SW 1271 (cell line): Measurements from ENCODE around the gene ID2.
A peak's percentile ranks its signal among the peaks of the same experiment; 100 is the strongest.

Source experiments
- DNase-seq, 2 experiments: peaks; one replicate each; lab custom pipeline; 2025; lab: John Stamatoyannopoulos, UW

Gene ID2

GRCh38 chr2:8648441-8649213 is 33.2 kb upstream of the ID2 start:
- no peak for DNase-seq

- no peak for DNase-seq
Observed at GRCh38 chr2:8649718-8650117, 32.1 kb upstream of the ID2 start.

- no peak for DNase-seq
Observed at GRCh38 chr2:8650256-8650655, 31.6 kb upstream of the ID2 start.

GRCh38 chr2:8652774-8653426 is 29.0 kb upstream of the ID2 start:
- no peak for DNase-seq

- DNase-seq: no peak
Observed at GRCh38 chr2:8653485-8653884, 28.4 kb upstream of the ID2 start.

GRCh38 chr2:8654041-8654440 is 27.8 kb upstream of the ID2 start:
- no peak for DNase-seq

- no peak for DNase-seq
Observed at GRCh38 chr2:8654483-8654882, 27.4 kb upstream of the ID2 start.

GRCh38 chr2:8656160-8656641 is 25.7 kb upstream of the ID2 start:
- no peak for DNase-seq

- DNase-seq: no peak
Observed at GRCh38 chr2:8656811-8657210, 25.0 kb upstream of the ID2 start.

GRCh38 chr2:8657423-8658062 is 24.3 kb upstream of the ID2 start:
- no peak for DNase-seq

GRCh38 chr2:8658064-8658862 is 23.6 kb upstream of the ID2 start:
- DNase-seq: no peak

GRCh38 chr2:8659092-8659734 is 22.6 kb upstream of the ID2 start:
- DNase-seq: no peak

GRCh38 chr2:8659735-8660492 is 21.9 kb upstream of the ID2 start:
- DNase-seq: no peak

- no peak for DNase-seq
Observed at GRCh38 chr2:8661235-8661634, 20.6 kb upstream of the ID2 start.

- no peak for DNase-seq
Observed at GRCh38 chr2:8661736-8662135, 20.1 kb upstream of the ID2 start.

GRCh38 chr2:8662239-8662879 is 19.5 kb upstream of the ID2 start:
- peak in 1 of 2 experiments; percentile 43 for DNase-seq

- DNase-seq: no peak
Observed at GRCh38 chr2:8663997-8664396, 17.9 kb upstream of the ID2 start.

GRCh38 chr2:8666581-8666980 is 15.3 kb upstream of the ID2 start:
- DNase-seq: no peak

GRCh38 chr2:8667896-8668512 is 13.9 kb upstream of the ID2 start:
- DNase-seq: no peak
